SK-N-SH (cell line): ENCODE measurements around the gene CTU1. TPM values are rescaled to one million over a fixed set of nuclear protein-coding genes. Genes with fewer than 3 reads are reported as not detected.

Experiments
- CTCF ChIA-PET: fragments of 300-600, 350-600 bp; formaldehyde crosslinking; extraction: SDS; loops from one replicate; lab custom pipeline; 2021; lab: Yijun Ruan, JAX
- POLR2A ChIA-PET: fragments of 350-600 bp; sonication (Branson Sonifier 250); formaldehyde crosslinking; extraction: SDS; loops from one replicate; lab custom pipeline; 2020; ENCODE audit warnings: antibody characterized with exemption, inconsistent platforms; lab: Yijun Ruan, JAX
- DNase-seq: peaks from one replicate; pipeline ENCODE4 v3.0.0; 2012
- H2AFZ ChIP-seq: fragments of 200-600 bp; sonication (generic); 2 replicates; pipeline ENCODE4 v1.8.1; 2016; ENCODE audit warnings: antibody characterized with exemption, mild to moderate bottlenecking, low read depth
- H3F3A ChIP-seq: fragments of 200-600 bp; sonication (generic); replicated peaks from 2 replicates; pipeline ENCODE3; 2016; ENCODE audit warnings: antibody characterized with exemption, mild to moderate bottlenecking; ENCODE audit not compliant: insufficient read depth
- H3K27ac ChIP-seq, 2 experiments: fragments of 200-500 bp in 1 of 2; fragments of 200-600 bp in 1 of 2; sonication (Bioruptor generic) in 1 of 2; sonication (generic), shearing (Covaris generic) in 1 of 2; 2 replicates each; pipeline versions ENCODE4 v1.5.1 to v1.6.1; 2014 to 2016; ENCODE audit warnings: low read depth in 2 of 2, inconsistent platforms in 1 of 2, low read length in 1 of 2, mild to moderate bottlenecking in 1 of 2, mixed read lengths in 1 of 2
- H3K27me3 ChIP-seq: fragments of 200-600 bp; sonication (generic), shearing (Covaris generic); 2 replicates; pipeline ENCODE4 v1.6.1; 2016; ENCODE audit warnings: mixed run types; ENCODE audit not compliant: insufficient read depth
- H3K36me3 ChIP-seq, 2 experiments: fragments of 200-500 bp in 1 of 2; fragments of 200-600 bp in 1 of 2; sonication (Bioruptor generic) in 1 of 2; sonication (generic) in 1 of 2; replicated peaks in 1 of 2; 2 replicates each; pipeline versions ENCODE3 to v1.5.1; 2014 to 2016; ENCODE audit warnings: low read length in 1 of 2, mild to moderate bottlenecking in 1 of 2; ENCODE audit not compliant: insufficient read depth in 2 of 2, control insufficient read depth in 1 of 2
- H3K4me1 ChIP-seq, 2 experiments: fragments of 200-500 bp in 1 of 2; fragments of 200-600 bp in 1 of 2; sonication (Bioruptor generic) in 1 of 2; sonication (generic), shearing (Covaris generic) in 1 of 2; 2 replicates each; pipeline versions ENCODE4 v1.5.1 to v1.6.1; 2014 to 2016; ENCODE audit warnings: low read depth in 1 of 2, low read length in 1 of 2, mixed run types in 1 of 2; ENCODE audit not compliant: insufficient read depth in 2 of 2, control insufficient read depth in 1 of 2
- H3K4me2 ChIP-seq: fragments of 200-600 bp; sonication (generic), shearing (Covaris generic); 2 replicates; pipeline ENCODE4 v1.6.1; 2017; ENCODE audit warnings: mixed run types
- H3K4me3 ChIP-seq, 2 experiments: fragments of 200-500 bp in 1 of 2; fragments of 200-600 bp in 1 of 2; sonication (Bioruptor generic) in 1 of 2; sonication (generic), shearing (Covaris generic) in 1 of 2; 2 replicates each; pipeline versions ENCODE4 v1.5.1 to v1.8.1; 2014 to 2016; ENCODE audit warnings: low read depth in 2 of 2, inconsistent platforms in 1 of 2, low read length in 1 of 2, mild to moderate bottlenecking in 1 of 2, mixed read lengths in 1 of 2, moderate library complexity in 1 of 2
- H3K79me2 ChIP-seq: fragments of 200-600 bp; sonication (generic); 2 replicates; pipeline ENCODE4 v1.8.1; 2017; ENCODE audit warnings: mild to moderate bottlenecking; ENCODE audit not compliant: insufficient read depth
- H3K9ac ChIP-seq: fragments of 200-600 bp; sonication (generic); 2 replicates; pipeline ENCODE4 v1.6.1; 2017; ENCODE audit warnings: mixed run types
- H3K9me2 ChIP-seq: fragments of 200-600 bp; sonication (generic); 2 replicates; pipeline ENCODE4 v1.6.1; 2017; ENCODE audit warnings: mixed run types
- H3K9me3 ChIP-seq: fragments of 200-600 bp; sonication (generic); 2 replicates; pipeline ENCODE4 v1.6.1; 2017; ENCODE audit warnings: mixed run types, mild to moderate bottlenecking, moderate library complexity
- H4K20me1 ChIP-seq: fragments of 200-600 bp; sonication (generic); 2 replicates; pipeline ENCODE4 v1.6.1; 2017; ENCODE audit warnings: mild to moderate bottlenecking, mixed run types; ENCODE audit not compliant: insufficient read depth
- CHD2 ChIP-seq: fragments of 150-350 bp; IDR thresholded peaks from 2 replicates; pipeline ENCODE4 v1.6.1; 2018; ENCODE audit warnings: low read length; ENCODE audit not compliant: partially characterized antibody
- CTCF ChIP-seq: fragments of 200-600 bp; sonication (generic); IDR thresholded peaks from 2 replicates; pipeline ENCODE4 v1.6.1; 2017; ENCODE audit warnings: antibody characterized with exemption, mild to moderate bottlenecking, moderate library complexity
- EP300 ChIP-seq, 2 experiments: IDR thresholded peaks; 2 replicates each; pipeline versions ENCODE4 v1.4.0 to v1.6.1; 2012; ENCODE audit warnings: borderline replicate concordance in 1 of 2, low read depth in 1 of 2, low read length in 1 of 2
- EZH2phosphoT487 ChIP-seq: fragments of 200-600 bp; sonication (generic); IDR thresholded peaks from 2 replicates; pipeline ENCODE4 v1.6.1; 2017; ENCODE audit warnings: low read depth, mixed run types, mild to moderate bottlenecking, antibody characterized with exemption, moderate library complexity, borderline replicate concordance
- FOXJ3 ChIP-seq: sonication (generic); formaldehyde crosslinking; IDR thresholded peaks from 2 replicates; pipeline ENCODE4 v1.5.1; 2020; ENCODE audit warnings: mild to moderate bottlenecking, missing genetic modification reagents
- GABPA ChIP-seq: IDR thresholded peaks from 2 replicates; pipeline ENCODE4 v1.4.0; 2012; ENCODE audit warnings: low read depth, mild to moderate bottlenecking
- MEF2A ChIP-seq: IDR thresholded peaks from 2 replicates; pipeline ENCODE4 v1.4.0; 2012; ENCODE audit warnings: low read depth, borderline replicate concordance
- POLR2AphosphoS5 ChIP-seq: IDR thresholded peaks from 2 replicates; pipeline ENCODE4 v1.6.1; 2012; ENCODE audit warnings: low read depth, low read length
- RFX5 ChIP-seq: IDR thresholded peaks from 2 replicates; pipeline ENCODE4 v1.6.1; 2012; ENCODE audit warnings: mild to moderate bottlenecking, improper control_type of control experiment, low read length
- RXRA ChIP-seq: IDR thresholded peaks from 2 replicates; pipeline ENCODE4 v1.4.0; 2012; ENCODE audit warnings: low read depth, mild to moderate bottlenecking, borderline replicate concordance
- SIN3A ChIP-seq: IDR thresholded peaks from 2 replicates; pipeline ENCODE4 v1.6.1; 2012; ENCODE audit warnings: low read depth, mild to moderate bottlenecking, low read length, moderate library complexity, borderline replicate concordance
- SMC3 ChIP-seq: IDR thresholded peaks from 2 replicates; pipeline ENCODE4 v1.6.1; 2012; ENCODE audit warnings: low read depth, low read length, improper control_type of control experiment
- TAF1 ChIP-seq: IDR thresholded peaks from 2 replicates; pipeline ENCODE4 v1.6.1; 2012; ENCODE audit warnings: low read depth, mild to moderate bottlenecking, low read length, moderate library complexity, borderline replicate concordance
- TEAD4 ChIP-seq: IDR thresholded peaks from 2 replicates; pipeline ENCODE4 v1.4.0; 2012; ENCODE audit warnings: mild to moderate bottlenecking, borderline replicate concordance; ENCODE audit not compliant: insufficient read depth
- USF1 ChIP-seq: IDR thresholded peaks from 2 replicates; pipeline ENCODE4 v1.4.0; 2012; ENCODE audit warnings: low read depth, borderline replicate concordance
- YY1 ChIP-seq: IDR thresholded peaks from 2 replicates; pipeline ENCODE4 v1.4.0; 2012; ENCODE audit warnings: low read depth, mild to moderate bottlenecking
- WGBS: methylation state at CpG from one replicate; pipeline ENCODE4 v1.1.6; 2017; ENCODE audit warnings: low lambda C conversion rate; 5-methylcytosine and 5-hydroxymethylcytosine counted together
- polyA plus RNA-seq, 3 experiments: library from polyadenylated mRNA; depleted of rRNA; stranded (reverse); fragments of >200 nt; gene quantifications; 2 replicates each; pipeline ENCODE4 v1.2.3, GENCODE V29; 2012
- TF ChIP-seq, protein P1 (sequence below): IDR thresholded peaks from 2 replicates; pipeline ENCODE4 v1.4.0; 2012; ENCODE audit warnings: low read depth, borderline replicate concordance
- TF ChIP-seq, protein P2 (sequence below): fragments of 150-350 bp; IDR thresholded peaks from 2 replicates; pipeline ENCODE4 v1.6.1; 2016; ENCODE audit warnings: mild to moderate bottlenecking, low read depth, low read length
- TF ChIP-seq, protein P3 (sequence below): IDR thresholded peaks from 2 replicates; pipeline ENCODE4; 2012
- TF ChIP-seq, protein P4 (sequence below): IDR thresholded peaks from 2 replicates; pipeline ENCODE4 v1.4.0; 2012; ENCODE audit warnings: low read depth

Gene CTU1
- polyA plus RNA-seq, 1 of the 3 experiments (the other 2 are of a cell fraction): 8.8 TPM

- CTCF ChIA-PET: interaction anchor here (1.3 kb wide), 1 partner anchor 46 kb away, joined by 3 read pairs; no protein-coding TSS in a partner anchor
- no peak overlapping the region for H3K4me2 ChIP-seq
- no peaks in the 10 kb centered on the region for H4K20me1 ChIP-seq
- peak overlapping the region; percentile 59 for H2AFZ ChIP-seq
- no peaks in the 10 kb centered on the region for H3K79me2 ChIP-seq
- no peaks in the 10 kb centered on the region for H3F3A ChIP-seq
- H3K4me1 ChIP-seq: no peaks in the 10 kb centered on the region
- H3K27ac ChIP-seq: no peak overlapping the region
- POLR2A ChIA-PET: no interaction called here
- no peaks in the 10 kb centered on the region for H3K9me3 ChIP-seq
- no peaks in the 10 kb centered on the region for H3K9me2 ChIP-seq
- H3K9ac ChIP-seq: no peak overlapping the region
- TF ChIP-seq, protein P1, sequence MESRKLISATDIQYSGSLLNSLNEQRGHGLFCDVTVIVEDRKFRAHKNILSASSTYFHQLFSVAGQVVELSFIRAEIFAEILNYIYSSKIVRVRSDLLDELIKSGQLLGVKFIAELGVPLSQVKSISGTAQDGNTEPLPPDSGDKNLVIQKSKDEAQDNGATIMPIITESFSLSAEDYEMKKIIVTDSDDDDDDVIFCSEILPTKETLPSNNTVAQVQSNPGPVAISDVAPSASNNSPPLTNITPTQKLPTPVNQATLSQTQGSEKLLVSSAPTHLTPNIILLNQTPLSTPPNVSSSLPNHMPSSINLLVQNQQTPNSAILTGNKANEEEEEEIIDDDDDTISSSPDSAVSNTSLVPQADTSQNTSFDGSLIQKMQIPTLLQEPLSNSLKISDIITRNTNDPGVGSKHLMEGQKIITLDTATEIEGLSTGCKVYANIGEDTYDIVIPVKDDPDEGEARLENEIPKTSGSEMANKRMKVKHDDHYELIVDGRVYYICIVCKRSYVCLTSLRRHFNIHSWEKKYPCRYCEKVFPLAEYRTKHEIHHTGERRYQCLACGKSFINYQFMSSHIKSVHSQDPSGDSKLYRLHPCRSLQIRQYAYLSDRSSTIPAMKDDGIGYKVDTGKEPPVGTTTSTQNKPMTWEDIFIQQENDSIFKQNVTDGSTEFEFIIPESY: no peak
- TF ChIP-seq TEAD4 (no peak), SIN3A (no peak), YY1 (no peak), USF1 (no peak), RXRA (no peak), SMC3 (no peak), CHD2 (no peak), FOXJ3 (CRISPR knock-in tag) (no peak), CTCF (no peak), GABPA (no peak), MEF2A (no peak), POLR2AphosphoS5 (no peak), TAF1 (no peak), EP300 (IDR thresholded peaks at IDR 0.05; ENCODE audit: borderline replicate concordance in 1 of 2, low read depth in 1 of 2, low read length in 1 of 2) (no peak), EZH2phosphoT487 (no peak), RFX5 (no peak)
- TF ChIP-seq, protein P2, sequence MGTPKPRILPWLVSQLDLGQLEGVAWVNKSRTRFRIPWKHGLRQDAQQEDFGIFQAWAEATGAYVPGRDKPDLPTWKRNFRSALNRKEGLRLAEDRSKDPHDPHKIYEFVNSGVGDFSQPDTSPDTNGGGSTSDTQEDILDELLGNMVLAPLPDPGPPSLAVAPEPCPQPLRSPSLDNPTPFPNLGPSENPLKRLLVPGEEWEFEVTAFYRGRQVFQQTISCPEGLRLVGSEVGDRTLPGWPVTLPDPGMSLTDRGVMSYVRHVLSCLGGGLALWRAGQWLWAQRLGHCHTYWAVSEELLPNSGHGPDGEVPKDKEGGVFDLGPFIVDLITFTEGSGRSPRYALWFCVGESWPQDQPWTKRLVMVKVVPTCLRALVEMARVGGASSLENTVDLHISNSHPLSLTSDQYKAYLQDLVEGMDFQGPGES: no peak
- TF ChIP-seq, protein P3, sequence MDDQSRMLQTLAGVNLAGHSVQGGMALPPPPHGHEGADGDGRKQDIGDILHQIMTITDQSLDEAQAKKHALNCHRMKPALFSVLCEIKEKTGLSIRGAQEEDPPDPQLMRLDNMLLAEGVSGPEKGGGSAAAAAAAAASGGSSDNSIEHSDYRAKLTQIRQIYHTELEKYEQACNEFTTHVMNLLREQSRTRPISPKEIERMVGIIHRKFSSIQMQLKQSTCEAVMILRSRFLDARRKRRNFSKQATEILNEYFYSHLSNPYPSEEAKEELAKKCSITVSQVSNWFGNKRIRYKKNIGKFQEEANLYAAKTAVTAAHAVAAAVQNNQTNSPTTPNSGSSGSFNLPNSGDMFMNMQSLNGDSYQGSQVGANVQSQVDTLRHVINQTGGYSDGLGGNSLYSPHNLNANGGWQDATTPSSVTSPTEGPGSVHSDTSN: no peak
- TF ChIP-seq, protein P4, sequence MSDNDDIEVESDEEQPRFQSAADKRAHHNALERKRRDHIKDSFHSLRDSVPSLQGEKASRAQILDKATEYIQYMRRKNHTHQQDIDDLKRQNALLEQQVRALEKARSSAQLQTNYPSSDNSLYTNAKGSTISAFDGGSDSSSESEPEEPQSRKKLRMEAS: no peak
- H3K36me3 ChIP-seq: no peaks in the 10 kb centered on the region
- no peak for DNase-seq
- 14% methylated on average over 21 of the region's 22 CpGs for WGBS
- H3K4me3 ChIP-seq: no peak overlapping the region
- peaks cover 61% of the 10 kb centered on the region for H3K27me3 ChIP-seq
These were observed 14.1 kb upstream of the CTU1 start for GRCh38 chr19:51122112-51122981.
